NCI-H2196 (cell line): ENCODE data around the gene DMC1.
"Not testable (repeated sequence)": the region's sequence is repeated elsewhere in the genome, so short reads cannot be mapped to it uniquely, and the experiment has no call there.

ENCODE experiments used
- DNase-seq: peaks from one replicate; lab custom pipeline; 2025; ENCODE audit not compliant: unreplicated experiment; lab: John Stamatoyannopoulos, UW

DMC1 gene

DNA sequence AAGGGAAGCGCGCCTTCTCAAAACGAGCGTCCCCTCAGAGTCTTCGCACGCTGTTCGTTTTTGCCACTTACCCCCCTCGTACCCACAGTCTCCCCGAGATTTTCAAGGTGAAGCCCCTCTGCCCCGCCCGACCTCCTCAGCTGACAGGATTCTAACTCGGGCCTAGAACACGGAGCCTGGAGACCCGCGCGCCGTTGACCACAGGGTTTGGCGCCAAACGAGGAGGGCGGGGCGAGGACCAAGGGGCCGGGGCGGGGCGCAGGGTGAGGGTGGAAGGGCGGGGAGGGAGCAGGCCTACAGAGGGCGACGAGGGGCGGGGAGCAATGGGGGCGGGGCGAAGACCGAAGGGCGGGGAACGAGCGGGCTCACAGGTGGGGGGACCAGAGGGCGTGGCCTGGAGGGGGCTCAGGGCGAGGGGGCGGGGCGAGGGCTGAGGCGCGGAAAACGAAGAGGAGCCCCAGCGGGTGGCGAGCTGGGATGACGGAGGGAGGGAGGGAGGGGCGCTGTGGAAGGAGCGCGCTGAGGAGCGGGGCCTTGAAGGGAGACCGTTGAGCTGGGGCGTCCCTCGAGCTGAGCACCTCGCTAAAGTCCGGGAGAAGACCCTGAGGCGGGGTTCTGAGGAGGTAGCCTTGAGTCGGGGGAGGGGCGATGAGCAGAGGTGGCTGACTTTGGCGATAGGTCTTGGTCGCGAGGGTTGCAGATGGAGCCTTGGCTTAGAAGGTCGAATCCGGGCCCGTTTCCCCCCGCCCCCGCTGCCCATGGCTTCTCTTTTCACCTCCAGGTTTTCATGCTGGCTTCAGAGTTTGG, at the start of gene DMC1:
TSS of gene DMC1 (minus strand) at position 212 of the 807 bp plus-strand sequence. CDS start 1,927 bp downstream, outside the sequence.
- peak; percentile 85 for DNase-seq

DNA sequence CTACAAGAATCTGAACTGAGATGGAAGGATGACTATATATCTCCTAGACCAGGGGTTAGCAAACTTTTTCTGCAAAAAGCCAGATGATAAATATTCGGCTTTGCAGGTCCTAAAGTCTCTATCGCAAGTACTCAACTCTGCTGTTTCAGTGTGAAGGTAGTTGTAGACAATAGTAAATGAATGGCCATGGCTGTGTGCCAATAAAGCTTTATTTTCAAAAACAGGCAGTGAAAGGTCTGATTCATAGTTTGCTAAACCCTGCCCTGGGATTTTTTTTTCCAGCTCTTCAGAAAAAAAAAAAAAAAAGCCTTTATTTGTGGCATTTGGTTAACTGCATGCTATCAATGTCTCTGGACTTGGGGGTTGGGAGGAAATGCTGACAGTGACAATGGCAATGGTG, 48.7 kb upstream of the DMC1 start:
- DNase-seq: no peak

GRCh38 chr22:38618258-38618657, 48.3 kb upstream of the DMC1 start:
- no peak for DNase-seq

- not testable (repeated sequence) for DNase-seq
Measured at GRCh38 chr22:38615064-38615405, 45.1 kb upstream of the DMC1 start.

DNA sequence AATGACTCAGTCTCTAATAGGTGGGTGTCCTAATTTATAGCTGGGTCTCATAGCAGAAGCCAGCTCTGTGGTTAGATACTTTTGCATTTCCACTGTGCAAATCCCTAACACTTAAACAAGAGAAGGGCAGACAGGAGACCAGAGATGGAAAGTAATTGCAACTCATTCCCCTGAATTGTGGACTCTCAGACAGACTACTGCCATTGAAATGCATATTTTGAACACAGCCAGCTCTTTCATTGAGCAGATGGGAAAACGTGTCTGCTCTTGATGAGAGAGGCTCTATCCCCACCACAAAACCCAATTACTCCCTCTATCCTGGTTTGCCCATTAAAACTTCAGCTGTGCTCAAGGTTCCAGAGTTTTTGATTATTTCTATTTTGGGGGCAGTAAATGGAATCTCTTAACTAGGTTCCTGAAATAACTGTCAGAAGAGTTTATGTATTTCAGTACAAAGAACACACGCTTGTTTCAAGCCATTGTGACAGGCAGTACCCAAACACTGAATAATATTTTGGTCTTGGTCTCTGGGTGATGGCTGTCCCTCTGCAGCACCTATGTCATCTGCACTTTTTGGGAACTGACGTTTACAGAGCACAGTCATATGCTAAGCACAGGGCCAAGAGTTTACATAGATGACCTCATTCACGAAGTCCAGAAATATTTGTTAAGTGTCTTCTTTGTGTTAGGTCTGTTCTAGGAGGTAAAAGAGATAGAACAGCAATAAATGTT, 44.5 kb upstream of the DMC1 start:
- no peak for DNase-seq

- DNase-seq: no peak
Measured at GRCh38 chr22:38613588-38613987, 43.6 kb upstream of the DMC1 start.

- no peak for DNase-seq
Measured at GRCh38 chr22:38612217-38613006, 42.4 kb upstream of the DMC1 start.

GRCh38 chr22:38611559-38611958, 41.6 kb upstream of the DMC1 start:
- no peak for DNase-seq

- no peak for DNase-seq
Measured at GRCh38 chr22:38610234-38610633, 40.3 kb upstream of the DMC1 start.

GRCh38 chr22:38608992-38609750, 39.2 kb upstream of the DMC1 start:
- no peak for DNase-seq

DNA sequence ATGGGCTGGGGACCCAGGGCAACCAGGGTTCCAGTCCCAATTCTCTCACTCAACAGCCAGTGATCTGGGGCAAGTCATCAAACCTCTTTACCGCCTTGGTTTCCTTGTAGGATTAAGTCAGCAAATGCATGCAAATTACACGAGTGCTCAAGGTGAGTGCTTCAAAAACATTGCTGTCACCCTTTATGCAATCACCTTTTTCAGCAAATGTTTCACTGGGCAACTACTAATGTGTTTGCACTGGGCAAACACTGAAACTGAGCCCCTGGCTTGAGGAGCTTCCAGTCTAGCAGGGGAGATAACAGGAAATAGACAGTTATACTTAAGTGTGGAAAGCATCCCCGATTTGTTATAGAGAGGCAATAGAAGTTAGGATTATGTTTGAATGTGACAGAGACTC, 37.7 kb upstream of the DMC1 start:
- DNase-seq: no peak

- DNase-seq: no peak
Measured at GRCh38 chr22:38602166-38602565, 32.2 kb upstream of the DMC1 start.

- DNase-seq: no peak
Measured at GRCh38 chr22:38601221-38601764, 31.3 kb upstream of the DMC1 start.

- DNase-seq: no peak
Measured at GRCh38 chr22:38599466-38599865, 29.5 kb upstream of the DMC1 start.

- DNase-seq: not testable (repeated sequence)
Measured at GRCh38 chr22:38582923-38583322, 12.9 kb upstream of the DMC1 start.

DNA sequence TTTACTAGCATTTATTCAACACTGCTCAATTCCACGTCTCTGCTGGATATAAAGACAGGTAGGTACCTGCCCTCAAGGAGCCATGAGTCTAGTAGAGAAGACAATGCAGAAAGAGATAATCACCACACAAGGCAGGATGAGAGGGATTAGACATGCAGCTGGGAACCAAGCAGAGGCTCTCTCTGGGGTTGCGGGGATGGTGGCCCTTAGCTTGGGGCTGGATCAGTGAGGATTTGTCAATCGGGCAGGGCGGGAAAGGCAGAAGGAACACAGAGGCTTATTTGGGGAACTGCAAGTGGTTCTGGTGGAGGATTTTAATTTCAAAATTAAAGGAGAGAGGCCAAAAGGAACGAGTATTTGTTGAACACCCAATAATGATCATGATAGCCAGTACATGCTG, 8.5 kb upstream of the DMC1 start:
- DNase-seq: no peak

DNA sequence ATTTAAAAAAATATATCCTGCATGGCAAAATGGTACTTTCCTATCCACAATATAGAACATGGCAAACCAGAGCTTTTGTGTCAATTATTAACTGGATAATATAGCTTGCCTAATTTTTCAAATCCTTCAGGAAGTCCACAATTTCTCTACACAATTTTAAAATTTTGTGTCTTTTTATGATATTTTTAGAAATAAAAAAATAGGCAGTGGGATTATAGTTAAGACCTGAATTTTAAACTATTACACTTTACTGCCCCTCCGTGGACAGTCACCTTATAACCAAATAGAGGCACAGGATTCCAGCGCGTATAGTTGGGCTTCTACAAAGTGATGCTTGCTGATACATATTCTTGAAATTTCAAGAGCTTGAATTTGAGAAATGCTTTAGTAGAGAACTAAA, 2.1 kb upstream of the DMC1 start:
- peak; percentile 11 for DNase-seq

DNA sequence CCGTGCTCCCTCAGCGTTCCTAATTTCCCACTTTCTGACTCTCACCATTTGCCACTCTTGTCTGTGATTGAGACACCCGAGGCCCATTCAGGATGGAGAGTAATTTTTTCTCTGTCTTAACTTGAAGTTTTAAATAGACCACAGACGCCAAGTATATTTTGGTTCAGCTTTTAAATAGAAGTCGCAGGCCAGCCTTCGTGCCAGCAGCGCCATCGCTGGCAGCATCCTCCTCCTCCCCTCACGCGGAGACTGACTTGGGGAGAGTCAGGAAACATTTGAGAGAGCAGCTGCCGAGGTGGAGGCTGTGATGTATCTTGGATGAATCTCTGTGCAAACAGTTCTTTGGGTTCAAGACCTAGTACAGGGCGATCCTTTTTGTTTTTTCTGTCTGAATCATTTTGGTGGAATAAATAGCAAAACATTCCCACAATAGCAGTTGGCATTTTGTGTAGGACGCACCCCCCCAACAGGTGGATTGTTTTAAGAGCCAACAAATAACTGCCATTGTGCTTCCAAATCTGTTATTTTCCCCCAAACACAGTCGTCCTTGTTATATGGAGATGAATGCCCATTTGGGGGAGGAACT, 889 bp upstream of the DMC1 start:
- DNase-seq: no peak

DNA sequence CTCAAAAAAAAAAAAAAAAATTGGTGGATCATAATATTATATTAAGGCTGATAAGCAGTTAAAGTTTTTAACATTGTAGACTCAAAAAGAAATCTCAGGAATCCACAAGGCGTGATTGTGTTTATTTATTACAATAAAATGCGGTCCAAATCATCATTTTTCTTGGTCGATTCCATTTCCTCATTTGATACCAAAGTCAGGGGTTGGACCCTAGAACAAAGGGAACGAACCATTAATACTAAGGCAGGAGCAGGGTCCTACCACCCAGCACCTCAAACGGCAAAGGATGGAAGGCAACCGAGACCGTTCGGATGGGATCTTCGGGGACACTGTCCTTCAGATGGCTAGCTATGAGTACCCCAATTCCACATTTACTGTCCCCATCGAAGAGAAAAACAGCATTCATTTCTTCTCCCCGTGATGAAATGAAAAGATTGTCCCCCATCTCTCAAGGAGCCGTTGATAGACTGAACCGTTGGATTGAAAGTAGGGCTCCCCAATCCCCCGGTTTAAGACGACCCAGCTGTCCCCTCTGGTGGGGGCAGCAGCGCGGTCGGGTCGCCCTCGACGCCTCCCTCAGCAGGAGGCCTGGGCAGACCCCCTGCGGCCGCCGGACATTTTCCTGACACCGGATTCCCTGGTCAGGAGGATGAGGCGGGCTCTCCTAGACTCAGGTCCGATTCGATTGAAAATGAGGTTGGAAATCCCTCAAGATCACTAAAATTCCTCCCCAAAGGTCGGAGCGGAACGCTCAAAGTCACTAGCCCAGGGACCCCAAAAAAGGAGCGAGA, 607 bp downstream of the DMC1 start:
- DNase-seq: no peak
